B cell (primary cell): Measurements from ENCODE around the gene PGAP3. TPM values are rescaled to one million over a fixed set of nuclear protein-coding genes. Genes with fewer than 3 reads are reported as not detected.

Source experiments
- ATAC-seq: fragments of 200-7000 bp; cut with Tn5 transposase; one replicate; pipeline ENCODE4 v1.10.0; 2021; ENCODE audit warnings: low read depth, mild to moderate bottlenecking, moderate number of reproducible peaks, moderate library complexity
- CTCF ChIA-PET: fragments of 350-600 bp; sonication (Branson Sonifier 250); formaldehyde crosslinking; loops from one replicate; lab custom pipeline; 2021; ENCODE audit warnings: antibody characterized with exemption, inconsistent platforms; lab: Charles Lee
- POLR2A ChIA-PET: fragments of 350-600 bp; sonication (Branson Sonifier 250); formaldehyde crosslinking; loops from one replicate; lab custom pipeline; 2021; ENCODE audit warnings: antibody characterized with exemption; lab: Charles Lee
- DNase-seq: peaks from one replicate; pipeline ENCODE4 v3.0.0; 2013
- H2AFZ ChIP-seq: 2 replicates; pipeline ENCODE4 v1.6.1; 2012; ENCODE audit warnings: mild to moderate bottlenecking, low read depth, low read length; ENCODE audit not compliant: insufficient read depth, poor library complexity, severe bottlenecking
- H3K27ac ChIP-seq, 2 donors: 1 replicate in 1 of 2; 2 replicates in 1 of 2; pipeline ENCODE4 v1.5.1; 2012 to 2013; ENCODE audit warnings: low read length in 2 of 2, mild to moderate bottlenecking in 2 of 2, moderate library complexity in 1 of 2
- H3K27me3 ChIP-seq, 4 experiments: fragments of 200-600 bp in 1 of 4; sonication (generic) in 1 of 4; replicated peaks in 1 of 4; 1 replicate in 2 of 4; 2 replicates in 2 of 4; pipeline versions ENCODE4 v1.6.1 to v1.7.0; 2013 to 2016; ENCODE audit warnings: low read length in 3 of 4, mild to moderate bottlenecking in 2 of 4, mixed read lengths in 1 of 4, moderate library complexity in 1 of 4; ENCODE audit not compliant: insufficient read depth in 4 of 4, control insufficient read depth in 3 of 4; ENCODE audit errors: control extremely low read depth in 1 of 4
- H3K36me3 ChIP-seq, 2 experiments: replicated peaks in 1 of 2; 1 replicate in 1 of 2; 2 replicates in 1 of 2; pipeline versions ENCODE4 v1.6.1 to v1.7.1; 2013; ENCODE audit warnings: low read length in 1 of 2; ENCODE audit not compliant: insufficient read depth in 2 of 2, control insufficient read depth in 1 of 2; ENCODE audit errors: control extremely low read depth in 1 of 2, extremely low read depth in 1 of 2
- H3K4me1 ChIP-seq, 2 donors: fragments of 200-600 bp in 1 of 2; sonication (generic) in 1 of 2; 1 replicate in 1 of 2; 2 replicates in 1 of 2; pipeline versions ENCODE4 v1.5.1 to v1.6.1; 2013 to 2017; ENCODE audit warnings: low read length in 2 of 2; ENCODE audit not compliant: control insufficient read depth in 2 of 2, insufficient read depth in 2 of 2
- H3K4me2 ChIP-seq: replicated peaks from 2 replicates; pipeline ENCODE3; 2012; ENCODE audit warnings: mild to moderate bottlenecking, low read depth, low read length; ENCODE audit not compliant: poor library complexity, severe bottlenecking
- H3K4me3 ChIP-seq, 5 experiments: fragments of 200-600 bp in 1 of 5; sonication (generic) in 1 of 5; 1 replicate in 3 of 5; 2 replicates in 2 of 5; pipeline versions ENCODE4 v1.5.1 to v1.7.0; 2011 to 2016; ENCODE audit warnings: low read length in 4 of 5, mild to moderate bottlenecking in 4 of 5, low read depth in 2 of 5, control low read depth in 1 of 5, moderate library complexity in 1 of 5; ENCODE audit not compliant: insufficient read depth in 1 of 5; ENCODE audit errors: control extremely low read depth in 1 of 5, extremely low read depth in 1 of 5
- H3K79me2 ChIP-seq: fragments of 200-600 bp; sonication (generic); one replicate; pipeline ENCODE4 v1.6.0; 2016; ENCODE audit warnings: low read length; ENCODE audit not compliant: control insufficient read depth, insufficient read depth
- H3K9ac ChIP-seq: fragments of 200-600 bp; sonication (generic); 2 replicates; pipeline ENCODE4 v1.6.1; 2017; ENCODE audit warnings: mild to moderate bottlenecking, low read length, moderate library complexity
- H3K9me3 ChIP-seq, 3 donors: one replicate each; pipeline versions ENCODE4 v1.6.1 to v1.7.1; 2013; ENCODE audit warnings: low read length in 2 of 3; ENCODE audit not compliant: control insufficient read depth in 2 of 3, insufficient read depth in 1 of 3; ENCODE audit errors: control extremely low read depth in 1 of 3
- H4K20me1 ChIP-seq: 2 replicates; pipeline ENCODE4 v1.6.0; 2012; ENCODE audit warnings: mild to moderate bottlenecking, low read length; ENCODE audit not compliant: insufficient read depth, control insufficient read depth, poor library complexity, severe bottlenecking
- H3K27ac Mint-ChIP-seq: one replicate; pipeline ENCODE4 v1.8.0; 2021; ENCODE audit warnings: mixed read lengths
- H3K27me3 Mint-ChIP-seq: one replicate; pipeline ENCODE4 v1.8.0; 2021; ENCODE audit warnings: mixed read lengths
- H3K4me1 Mint-ChIP-seq: one replicate; pipeline ENCODE4 v1.8.0; 2021; ENCODE audit warnings: mixed read lengths
- H3K4me3 Mint-ChIP-seq: one replicate; pipeline ENCODE4 v1.8.0; 2021; ENCODE audit warnings: mixed read lengths
- H3K9me3 Mint-ChIP-seq: one replicate; pipeline ENCODE4 v1.8.0; 2022; ENCODE audit warnings: mixed read lengths; ENCODE audit not compliant: insufficient read depth
- CTCF ChIP-seq: fragments of 200-600 bp; IDR thresholded peaks from one replicate; pipeline ENCODE4 v1.8.0; 2022; ENCODE audit warnings: antibody characterized with exemption, mild to moderate bottlenecking
- EZH2 ChIP-seq: IDR thresholded peaks from 2 replicates; pipeline ENCODE4 v1.6.1; 2012; ENCODE audit warnings: borderline replicate concordance, low read depth, mild to moderate bottlenecking, moderate library complexity, low read length; ENCODE audit not compliant: insufficient read depth, poor library complexity, severe bottlenecking
- WGBS: methylation state at CpG from one replicate; pipeline ENCODE4 v1.1.5; 2013; ENCODE audit warnings: missing lambda C conversion rate; ENCODE audit not compliant: insufficient coverage; 5-methylcytosine and 5-hydroxymethylcytosine counted together
- intact Hi-C: fragments of 100-400 bp; cut with micrococcal nuclease; formaldehyde crosslinking; loops from one replicate; pipeline ENCODE4 v1.10.0; 2022
- polyA plus RNA-seq: library from polyadenylated mRNA; depleted of rRNA; stranded (reverse); fragments of >200 nt; gene quantifications from 2 replicates; pipeline ENCODE4 v1.2.3, GENCODE V29; 2012
- total RNA-seq, 2 donors: library from RNA; stranded (reverse); fragments of 120-200 nt in 1 of 2; gene quantifications; 1 replicate in 1 of 2; 2 replicates in 1 of 2; pipeline versions ENCODE4 v1.2.3 to v1.2.4, GENCODE V29; 2013 to 2022

The PGAP3 gene
- total and polyA plus RNA-seq, 2 donors (not counting 1 experiment from before 2014, with no cell fraction given) = 27.4 to 34.3 TPM

DNA sequence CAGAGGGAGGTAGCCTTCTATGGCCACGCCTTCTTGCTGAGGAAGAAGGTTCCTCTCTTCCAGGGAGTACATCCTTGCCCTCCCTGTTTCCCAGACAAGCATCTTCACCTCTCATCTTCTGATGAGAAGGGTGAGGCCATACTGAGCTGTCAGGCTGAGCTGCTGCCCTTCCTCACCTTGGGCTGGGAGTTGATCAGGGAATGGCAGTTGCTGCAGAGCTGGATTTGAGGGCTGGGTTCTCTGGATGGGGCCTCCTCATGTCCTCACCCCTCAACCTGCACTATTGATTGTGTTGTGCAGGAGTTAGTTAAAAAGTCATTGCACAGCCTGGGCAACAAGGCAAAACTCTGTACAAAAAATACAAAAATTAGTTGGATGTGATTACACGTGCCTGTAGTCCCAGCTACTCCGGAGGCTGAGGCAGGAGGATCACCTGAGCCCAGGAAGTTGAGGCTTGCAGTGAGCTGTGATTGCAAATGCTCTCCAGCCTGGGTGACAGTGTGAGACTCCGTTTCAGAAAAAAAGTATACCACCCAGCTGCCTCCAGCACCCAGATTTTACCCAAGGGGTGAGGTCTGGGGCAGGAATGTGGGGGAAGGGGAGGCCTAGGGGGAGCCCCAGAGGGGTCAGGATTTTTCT, 14.0 kb upstream of the PGAP3 start:
- whole genome bisulfite sequencing = no CpG with 5 or more reads among the region's 4 CpGs
- peaks cover 0 to 33% (median 17%) of the 10 kb centered on the region in 4 experiments for H3K27me3 ChIP-seq
- H3K4me2 ChIP-seq = no peak overlapping the region
- Mint-ChIP-seq H3K4me1 (peaks cover 13% of the 10 kb centered on the region), H3K27me3 (peaks cover 33% of the 10 kb centered on the region), H3K9me3 (no peaks in the 10 kb centered on the region), H3K4me3 (no peak overlapping the region), H3K27ac (no peak overlapping the region)
- no peak overlapping the region for H3K27ac ChIP-seq
- H2AFZ ChIP-seq = no peak overlapping the region
- H4K20me1 ChIP-seq = no peaks in the 10 kb centered on the region
- TF ChIP-seq CTCF (no peak), EZH2 (no peak)
- no peak overlapping the region for H3K9ac ChIP-seq
- no peaks in the 10 kb centered on the region for H3K36me3 ChIP-seq
- POLR2A ChIA-PET = no interaction called here
- no peaks in the 10 kb centered on the region for H3K79me2 ChIP-seq
- peaks cover 0 to 4% (median 0%) of the 10 kb centered on the region in 3 donors for H3K9me3 ChIP-seq
- CTCF ChIA-PET = no interaction called here
- DNase-seq (no peak), ATAC-seq (no peak)
- peaks cover 10 to 18% of the 10 kb centered on the region in 2 donors for H3K4me1 ChIP-seq
- H3K4me3 ChIP-seq = no peak overlapping the region
- intact Hi-C loops = no loop called here

- Mint-ChIP-seq H3K27ac (no peak overlapping the region), H3K27me3 (peaks cover 33% of the 10 kb centered on the region), H3K4me3 (peak overlapping the region; percentile 37), H3K4me1 (peaks cover 11% of the 10 kb centered on the region), H3K9me3 (no peaks in the 10 kb centered on the region)
- no peak overlapping the region for H2AFZ ChIP-seq
- H3K27me3 ChIP-seq = peaks cover 0 to 33% (median 17%) of the 10 kb centered on the region in 4 experiments
- H3K36me3 ChIP-seq = no peaks in the 10 kb centered on the region
- CTCF ChIA-PET = interaction anchor here (0.9 to 1.1 kb wide), 2 partner anchors 19 to 69 kb away, joined by 3 read pairs; no protein-coding TSS in a partner anchor
- WGBS = 72% methylated on average over 8 of the region's 10 CpGs
- H3K4me1 ChIP-seq = peaks cover 6 to 17% of the 10 kb centered on the region in 2 donors
- peaks cover 0 to 4% (median 0%) of the 10 kb centered on the region in 3 donors for H3K9me3 ChIP-seq
- no peak overlapping the region for H3K27ac ChIP-seq
- H3K4me2 ChIP-seq = peak overlapping the region; percentile 58
- no peak for DNase-seq
- no peak overlapping the region for H3K4me3 ChIP-seq
- POLR2A ChIA-PET = no interaction called here
- intact Hi-C loops = no loop called here
- no peak for ATAC-seq
- H3K9ac ChIP-seq = no peak overlapping the region
- TF ChIP-seq EZH2 = no peak
- no peak for TF ChIP-seq CTCF
- H3K79me2 ChIP-seq = no peaks in the 10 kb centered on the region
- no peaks in the 10 kb centered on the region for H4K20me1 ChIP-seq
These were observed 13.3 kb upstream of the PGAP3 start for GRCh38 chr17:39701012-39701783.
